ENCODE data around the gene FGF18. TPM values are rescaled to one million over a fixed set of nuclear protein-coding genes. Genes with fewer than 3 reads are reported as not detected.

FGF18 gene, protein sequence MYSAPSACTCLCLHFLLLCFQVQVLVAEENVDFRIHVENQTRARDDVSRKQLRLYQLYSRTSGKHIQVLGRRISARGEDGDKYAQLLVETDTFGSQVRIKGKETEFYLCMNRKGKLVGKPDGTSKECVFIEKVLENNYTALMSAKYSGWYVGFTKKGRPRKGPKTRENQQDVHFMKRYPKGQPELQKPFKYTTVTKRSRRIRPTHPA
- not detected for total RNA-seq

DNA sequence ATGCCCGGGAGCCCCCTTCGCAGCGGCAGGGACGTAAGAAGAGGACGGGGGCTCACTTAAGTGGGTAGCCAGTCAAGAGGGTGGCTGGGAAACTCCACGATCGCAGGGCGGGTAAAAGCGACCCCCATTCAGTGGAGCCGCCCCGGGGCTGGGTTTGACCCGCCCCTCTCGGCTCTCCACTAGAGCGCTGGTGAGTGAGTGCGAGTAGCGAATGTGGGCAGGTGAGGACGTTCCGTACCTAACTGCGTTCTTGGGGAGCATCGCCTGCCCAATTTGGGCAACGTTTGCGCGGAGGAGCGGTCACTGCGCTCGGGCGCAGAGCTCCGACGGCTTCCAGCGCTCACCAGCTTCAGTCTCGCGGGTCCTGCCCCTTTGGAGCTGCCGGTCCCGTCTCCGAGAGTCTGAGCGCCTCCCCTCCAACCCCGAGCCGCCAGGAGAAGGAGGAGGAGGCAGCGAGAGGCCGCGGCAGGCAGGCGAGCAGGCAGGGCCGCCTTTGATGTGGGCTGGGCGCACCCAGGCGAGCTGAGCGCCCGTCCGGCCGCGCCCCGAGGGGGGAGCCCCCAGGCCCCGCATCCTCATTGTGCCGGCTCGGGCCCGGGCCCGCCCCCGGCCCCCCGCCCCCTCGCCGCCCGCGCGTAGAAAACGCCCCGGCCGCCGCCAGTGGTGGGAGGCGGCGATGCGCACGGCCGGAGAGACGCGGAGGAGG, at the start of gene FGF18:
Gene FGF18 (plus strand): TSS at position 666 of the 706 bp plus-strand sequence. CDS start 553 bp downstream, outside the sequence.

DNA sequence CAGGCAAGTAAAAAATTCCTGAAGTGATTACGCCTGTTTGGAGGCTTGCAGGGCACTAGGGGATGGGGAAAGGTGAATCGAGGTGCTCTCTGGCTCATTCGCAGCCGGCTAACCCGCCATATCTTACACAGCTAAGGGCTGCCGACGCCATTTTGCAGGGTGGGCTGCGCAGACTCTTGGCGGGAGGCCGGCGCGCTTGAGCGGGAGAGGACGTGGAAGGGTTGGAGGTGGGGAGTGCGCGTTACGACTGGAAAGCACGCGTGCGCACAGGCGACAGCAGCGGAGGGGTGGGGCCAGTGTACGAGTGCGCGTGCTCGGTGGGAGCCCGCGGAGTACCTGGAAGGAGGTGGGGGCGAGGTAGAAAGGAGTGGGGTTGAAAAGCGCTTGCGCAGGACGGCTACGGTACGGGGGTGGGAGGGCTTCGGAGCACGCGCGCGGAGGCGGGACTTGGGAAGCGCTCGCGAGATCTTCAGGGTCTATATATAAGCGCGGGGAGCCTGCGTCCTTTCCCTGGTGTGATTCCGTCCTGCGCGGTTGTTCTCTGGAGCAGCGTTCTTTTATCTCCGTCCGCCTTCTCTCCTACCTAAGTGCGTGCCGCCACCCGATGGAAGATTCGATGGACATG, 32.0 kb upstream of the FGF18 start, which contains the start of gene NPM1:
Gene NPM1 (plus strand): TSS at position 505 of the 625 bp plus-strand sequence. CDS start 100 bp downstream, at position 605.

Small RNA genes lying within 50 kb of the gene (small RNA-seq; reads per million reads assigned to genes)
- gene MIR3912 = 1.2 to 2.7 reads per million in 2 donors

Other genes starting within 250 kb of the FGF18 start
- not detected for gene TLX3, start 110.4 kb upstream of the FGF18 start, total RNA-seq
- 1,000 to 10,000 TPM in 1 of 2 donors, 100 to 1,000 TPM in 1; 609 to 1,621 TPM for gene NPM1, start 31.8 kb upstream of the FGF18 start, total RNA-seq